ENCODE measurements around the gene FAM193A.

The FAM193A gene

GRCh38 chr4:2781911-2782310, 245.5 kb downstream of the FAM193A start:
- DNase-seq (ENCODE audit: low read depth), result no peak
- H3K4me3 ChIP-seq (ENCODE audit: low read length), result no peak overlapping the region
- TF ChIP-seq CTCF (conservative IDR thresholded peaks at IDR 0.05; ENCODE audit: low read length), result no peak
